SK-N-SH (cell line): ENCODE results near the gene LPP. TPM values are rescaled to one million over a fixed set of nuclear protein-coding genes. Genes with fewer than 3 reads are reported as not detected.

Source experiments
- CTCF ChIA-PET: fragments of 300-600, 350-600 bp; formaldehyde crosslinking; extraction: SDS; loops from one replicate; lab custom pipeline; 2021; lab: Yijun Ruan, JAX
- POLR2A ChIA-PET: fragments of 350-600 bp; sonication (Branson Sonifier 250); formaldehyde crosslinking; extraction: SDS; loops from one replicate; lab custom pipeline; 2020; ENCODE audit warnings: antibody characterized with exemption, inconsistent platforms; lab: Yijun Ruan, JAX
- DNase-seq: peaks from one replicate; pipeline ENCODE4 v3.0.0; 2012
- H2AFZ ChIP-seq: fragments of 200-600 bp; sonication (generic); 2 replicates; pipeline ENCODE4 v1.8.1; 2016; ENCODE audit warnings: antibody characterized with exemption, mild to moderate bottlenecking, low read depth
- H3F3A ChIP-seq: fragments of 200-600 bp; sonication (generic); replicated peaks from 2 replicates; pipeline ENCODE3; 2016; ENCODE audit warnings: antibody characterized with exemption, mild to moderate bottlenecking; ENCODE audit not compliant: insufficient read depth
- H3K27ac ChIP-seq, 2 experiments: fragments of 200-500 bp in 1 of 2; fragments of 200-600 bp in 1 of 2; sonication (Bioruptor generic) in 1 of 2; sonication (generic), shearing (Covaris generic) in 1 of 2; 2 replicates each; pipeline versions ENCODE4 v1.5.1 to v1.6.1; 2014 to 2016; ENCODE audit warnings: low read depth in 2 of 2, inconsistent platforms in 1 of 2, low read length in 1 of 2, mild to moderate bottlenecking in 1 of 2, mixed read lengths in 1 of 2
- H3K27me3 ChIP-seq: fragments of 200-600 bp; sonication (generic), shearing (Covaris generic); 2 replicates; pipeline ENCODE4 v1.6.1; 2016; ENCODE audit warnings: mixed run types; ENCODE audit not compliant: insufficient read depth
- H3K36me3 ChIP-seq, 2 experiments: fragments of 200-500 bp in 1 of 2; fragments of 200-600 bp in 1 of 2; sonication (Bioruptor generic) in 1 of 2; sonication (generic) in 1 of 2; replicated peaks in 1 of 2; 2 replicates each; pipeline versions ENCODE3 to v1.5.1; 2014 to 2016; ENCODE audit warnings: low read length in 1 of 2, mild to moderate bottlenecking in 1 of 2; ENCODE audit not compliant: insufficient read depth in 2 of 2, control insufficient read depth in 1 of 2
- H3K4me1 ChIP-seq, 2 experiments: fragments of 200-500 bp in 1 of 2; fragments of 200-600 bp in 1 of 2; sonication (Bioruptor generic) in 1 of 2; sonication (generic), shearing (Covaris generic) in 1 of 2; 2 replicates each; pipeline versions ENCODE4 v1.5.1 to v1.6.1; 2014 to 2016; ENCODE audit warnings: low read depth in 1 of 2, low read length in 1 of 2, mixed run types in 1 of 2; ENCODE audit not compliant: insufficient read depth in 2 of 2, control insufficient read depth in 1 of 2
- H3K4me2 ChIP-seq: fragments of 200-600 bp; sonication (generic), shearing (Covaris generic); 2 replicates; pipeline ENCODE4 v1.6.1; 2017; ENCODE audit warnings: mixed run types
- H3K4me3 ChIP-seq, 2 experiments: fragments of 200-500 bp in 1 of 2; fragments of 200-600 bp in 1 of 2; sonication (Bioruptor generic) in 1 of 2; sonication (generic), shearing (Covaris generic) in 1 of 2; 2 replicates each; pipeline versions ENCODE4 v1.5.1 to v1.8.1; 2014 to 2016; ENCODE audit warnings: low read depth in 2 of 2, inconsistent platforms in 1 of 2, low read length in 1 of 2, mild to moderate bottlenecking in 1 of 2, mixed read lengths in 1 of 2, moderate library complexity in 1 of 2
- H3K79me2 ChIP-seq: fragments of 200-600 bp; sonication (generic); 2 replicates; pipeline ENCODE4 v1.8.1; 2017; ENCODE audit warnings: mild to moderate bottlenecking; ENCODE audit not compliant: insufficient read depth
- H3K9ac ChIP-seq: fragments of 200-600 bp; sonication (generic); 2 replicates; pipeline ENCODE4 v1.6.1; 2017; ENCODE audit warnings: mixed run types
- H3K9me2 ChIP-seq: fragments of 200-600 bp; sonication (generic); 2 replicates; pipeline ENCODE4 v1.6.1; 2017; ENCODE audit warnings: mixed run types
- H3K9me3 ChIP-seq: fragments of 200-600 bp; sonication (generic); 2 replicates; pipeline ENCODE4 v1.6.1; 2017; ENCODE audit warnings: mixed run types, mild to moderate bottlenecking, moderate library complexity
- H4K20me1 ChIP-seq: fragments of 200-600 bp; sonication (generic); 2 replicates; pipeline ENCODE4 v1.6.1; 2017; ENCODE audit warnings: mild to moderate bottlenecking, mixed run types; ENCODE audit not compliant: insufficient read depth
- CHD2 ChIP-seq: fragments of 150-350 bp; IDR thresholded peaks from 2 replicates; pipeline ENCODE4 v1.6.1; 2018; ENCODE audit warnings: low read length; ENCODE audit not compliant: partially characterized antibody
- ELF1 ChIP-seq: IDR thresholded peaks from 2 replicates; pipeline ENCODE4 v1.4.0; 2012
- FOSL2 ChIP-seq: IDR thresholded peaks from 2 replicates; pipeline ENCODE4 v1.4.0; 2012; ENCODE audit warnings: low read depth, mild to moderate bottlenecking, moderate library complexity, borderline replicate concordance
- FOXJ3 ChIP-seq: sonication (generic); formaldehyde crosslinking; IDR thresholded peaks from 2 replicates; pipeline ENCODE4 v1.5.1; 2020; ENCODE audit warnings: mild to moderate bottlenecking, missing genetic modification reagents
- FOXM1 ChIP-seq: IDR thresholded peaks from 2 replicates; pipeline ENCODE4 v1.4.0; 2012; ENCODE audit warnings: low read depth, mild to moderate bottlenecking
- GATA2 ChIP-seq: sonication (generic); formaldehyde crosslinking; IDR thresholded peaks from 2 replicates; pipeline ENCODE4 v1.5.0; 2020; ENCODE audit warnings: mild to moderate bottlenecking, missing genetic modification reagents
- JUND ChIP-seq: IDR thresholded peaks from 2 replicates; pipeline ENCODE4 v1.4.0; 2012
- MXI1 ChIP-seq: IDR thresholded peaks from 2 replicates; pipeline ENCODE4 v1.6.1; 2012; ENCODE audit warnings: mild to moderate bottlenecking, low read depth, low read length, improper control_type of control experiment
- NFIC ChIP-seq: IDR thresholded peaks from 2 replicates; pipeline ENCODE4 v1.4.0; 2012; ENCODE audit warnings: borderline replicate concordance
- RAD21 ChIP-seq: IDR thresholded peaks from 2 replicates; pipeline ENCODE4 v1.6.1; 2012; ENCODE audit warnings: mild to moderate bottlenecking, low read length
- RCOR1 ChIP-seq: fragments of 150-350 bp; IDR thresholded peaks from 2 replicates; pipeline ENCODE4 v1.6.1; 2017; ENCODE audit warnings: antibody characterized with exemption, low read length
- RFX5 ChIP-seq: IDR thresholded peaks from 2 replicates; pipeline ENCODE4 v1.6.1; 2012; ENCODE audit warnings: mild to moderate bottlenecking, improper control_type of control experiment, low read length
- RXRA ChIP-seq: IDR thresholded peaks from 2 replicates; pipeline ENCODE4 v1.4.0; 2012; ENCODE audit warnings: low read depth, mild to moderate bottlenecking, borderline replicate concordance
- SIN3A ChIP-seq: IDR thresholded peaks from 2 replicates; pipeline ENCODE4 v1.6.1; 2012; ENCODE audit warnings: low read depth, mild to moderate bottlenecking, low read length, moderate library complexity, borderline replicate concordance
- YY1 ChIP-seq: IDR thresholded peaks from 2 replicates; pipeline ENCODE4 v1.4.0; 2012; ENCODE audit warnings: low read depth, mild to moderate bottlenecking
- WGBS: methylation state at CpG from one replicate; pipeline ENCODE4 v1.1.6; 2017; ENCODE audit warnings: low lambda C conversion rate; 5-methylcytosine and 5-hydroxymethylcytosine counted together
- polyA plus RNA-seq, 3 experiments: library from polyadenylated mRNA; depleted of rRNA; stranded (reverse); fragments of >200 nt; gene quantifications; 2 replicates each; pipeline ENCODE4 v1.2.3, GENCODE V29; 2012
- TF ChIP-seq, protein P1 (sequence below): fragments of 150-350 bp; IDR thresholded peaks from 2 replicates; pipeline ENCODE4 v1.6.1; 2017; ENCODE audit warnings: antibody characterized with exemption, low read length, low read depth, borderline replicate concordance
- TF ChIP-seq, protein P2 (sequence below): IDR thresholded peaks from 2 replicates; pipeline ENCODE4 v1.6.1; 2012; ENCODE audit warnings: mild to moderate bottlenecking, low read depth, low read length, moderate library complexity
- TF ChIP-seq, protein P3 (sequence below): IDR thresholded peaks from 2 replicates; pipeline ENCODE4 v1.4.0; 2012; ENCODE audit warnings: low read depth
- TF ChIP-seq, protein P4 (sequence below): fragments of 150-350 bp; IDR thresholded peaks from 2 replicates; pipeline ENCODE4 v1.6.1; 2016; ENCODE audit warnings: mild to moderate bottlenecking, low read depth, low read length
- TF ChIP-seq, protein P5 (sequence below): IDR thresholded peaks from 2 replicates; pipeline ENCODE4 v1.4.0; 2012; ENCODE audit warnings: low read depth, borderline replicate concordance

Gene LPP
- polyA plus RNA-seq, 1 of the 3 experiments (the other 2 are of a cell fraction): 6.6 TPM

DNA sequence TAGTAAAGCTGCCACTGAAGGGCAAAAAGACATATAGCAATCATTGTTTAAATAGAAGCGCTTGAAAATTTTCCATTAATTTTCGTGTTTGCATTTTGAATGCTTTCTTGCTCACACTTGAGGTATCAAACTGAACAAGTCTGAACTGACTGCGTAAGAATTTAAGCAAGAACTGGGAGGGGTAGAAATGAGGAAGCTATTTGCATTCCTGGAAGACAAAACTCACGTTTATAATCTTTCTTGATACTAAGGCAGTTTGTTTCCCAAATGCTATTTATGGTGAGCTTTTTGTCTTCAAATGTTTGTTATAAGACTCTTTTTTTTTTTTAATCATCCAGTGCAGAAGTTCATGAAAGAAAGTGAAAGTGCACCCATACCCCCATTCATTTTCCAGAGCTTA is 518.0 kb downstream of the LPP start:
- H3K4me1 ChIP-seq: peaks cover 0 to 7% of the 10 kb centered on the region in 2 experiments; a peak in 2 of 4 replicates
- no peak overlapping the region for H3K27ac ChIP-seq
- no peak overlapping the region for H3K9ac ChIP-seq
- H3K27me3 ChIP-seq: no peaks in the 10 kb centered on the region
- H3K9me3 ChIP-seq: no peaks in the 10 kb centered on the region
- peak overlapping the region; percentile 46 for H3K4me2 ChIP-seq
- no peak overlapping the region for H2AFZ ChIP-seq
- H4K20me1 ChIP-seq: no peaks in the 10 kb centered on the region
- WGBS: 55% methylated on average over 4 of the region's 4 CpGs
- H3K36me3 ChIP-seq: peaks cover 0 to 12% of the 10 kb centered on the region in 2 experiments
- no peaks in the 10 kb centered on the region for H3K9me2 ChIP-seq
- peaks cover 44% of the 10 kb centered on the region; the same call in 1 of the 2 replicates for H3K79me2 ChIP-seq
- ChIA-PET POLR2A (no interaction called here), CTCF (interaction anchor here (0.6 to 1.2 kb wide), 3 partner anchors 9 to 1355 kb away, joined by 3 read pairs; no protein-coding TSS in a partner anchor)
- H3F3A ChIP-seq: no peaks in the 10 kb centered on the region
- TF ChIP-seq, protein P1, sequence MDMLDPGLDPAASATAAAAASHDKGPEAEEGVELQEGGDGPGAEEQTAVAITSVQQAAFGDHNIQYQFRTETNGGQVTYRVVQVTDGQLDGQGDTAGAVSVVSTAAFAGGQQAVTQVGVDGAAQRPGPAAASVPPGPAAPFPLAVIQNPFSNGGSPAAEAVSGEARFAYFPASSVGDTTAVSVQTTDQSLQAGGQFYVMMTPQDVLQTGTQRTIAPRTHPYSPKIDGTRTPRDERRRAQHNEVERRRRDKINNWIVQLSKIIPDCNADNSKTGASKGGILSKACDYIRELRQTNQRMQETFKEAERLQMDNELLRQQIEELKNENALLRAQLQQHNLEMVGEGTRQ: no peak
- TF ChIP-seq YY1 (no peak), NFIC (no peak), RCOR1 (no peak), GATA2 (CRISPR knock-in tag) (no peak), MXI1 (no peak), FOSL2 (no peak), ELF1 (no peak), CHD2 (no peak), JUND (no peak), FOXM1 (no peak), RXRA (no peak), RFX5 (no peak), FOXJ3 (CRISPR knock-in tag) (no peak), SIN3A (no peak), RAD21 (no peak)
- TF ChIP-seq, protein P2, sequence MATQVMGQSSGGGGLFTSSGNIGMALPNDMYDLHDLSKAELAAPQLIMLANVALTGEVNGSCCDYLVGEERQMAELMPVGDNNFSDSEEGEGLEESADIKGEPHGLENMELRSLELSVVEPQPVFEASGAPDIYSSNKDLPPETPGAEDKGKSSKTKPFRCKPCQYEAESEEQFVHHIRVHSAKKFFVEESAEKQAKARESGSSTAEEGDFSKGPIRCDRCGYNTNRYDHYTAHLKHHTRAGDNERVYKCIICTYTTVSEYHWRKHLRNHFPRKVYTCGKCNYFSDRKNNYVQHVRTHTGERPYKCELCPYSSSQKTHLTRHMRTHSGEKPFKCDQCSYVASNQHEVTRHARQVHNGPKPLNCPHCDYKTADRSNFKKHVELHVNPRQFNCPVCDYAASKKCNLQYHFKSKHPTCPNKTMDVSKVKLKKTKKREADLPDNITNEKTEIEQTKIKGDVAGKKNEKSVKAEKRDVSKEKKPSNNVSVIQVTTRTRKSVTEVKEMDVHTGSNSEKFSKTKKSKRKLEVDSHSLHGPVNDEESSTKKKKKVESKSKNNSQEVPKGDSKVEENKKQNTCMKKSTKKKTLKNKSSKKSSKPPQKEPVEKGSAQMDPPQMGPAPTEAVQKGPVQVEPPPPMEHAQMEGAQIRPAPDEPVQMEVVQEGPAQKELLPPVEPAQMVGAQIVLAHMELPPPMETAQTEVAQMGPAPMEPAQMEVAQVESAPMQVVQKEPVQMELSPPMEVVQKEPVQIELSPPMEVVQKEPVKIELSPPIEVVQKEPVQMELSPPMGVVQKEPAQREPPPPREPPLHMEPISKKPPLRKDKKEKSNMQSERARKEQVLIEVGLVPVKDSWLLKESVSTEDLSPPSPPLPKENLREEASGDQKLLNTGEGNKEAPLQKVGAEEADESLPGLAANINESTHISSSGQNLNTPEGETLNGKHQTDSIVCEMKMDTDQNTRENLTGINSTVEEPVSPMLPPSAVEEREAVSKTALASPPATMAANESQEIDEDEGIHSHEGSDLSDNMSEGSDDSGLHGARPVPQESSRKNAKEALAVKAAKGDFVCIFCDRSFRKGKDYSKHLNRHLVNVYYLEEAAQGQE: no peak
- TF ChIP-seq, protein P3, sequence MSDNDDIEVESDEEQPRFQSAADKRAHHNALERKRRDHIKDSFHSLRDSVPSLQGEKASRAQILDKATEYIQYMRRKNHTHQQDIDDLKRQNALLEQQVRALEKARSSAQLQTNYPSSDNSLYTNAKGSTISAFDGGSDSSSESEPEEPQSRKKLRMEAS: no peak
- TF ChIP-seq, protein P4, sequence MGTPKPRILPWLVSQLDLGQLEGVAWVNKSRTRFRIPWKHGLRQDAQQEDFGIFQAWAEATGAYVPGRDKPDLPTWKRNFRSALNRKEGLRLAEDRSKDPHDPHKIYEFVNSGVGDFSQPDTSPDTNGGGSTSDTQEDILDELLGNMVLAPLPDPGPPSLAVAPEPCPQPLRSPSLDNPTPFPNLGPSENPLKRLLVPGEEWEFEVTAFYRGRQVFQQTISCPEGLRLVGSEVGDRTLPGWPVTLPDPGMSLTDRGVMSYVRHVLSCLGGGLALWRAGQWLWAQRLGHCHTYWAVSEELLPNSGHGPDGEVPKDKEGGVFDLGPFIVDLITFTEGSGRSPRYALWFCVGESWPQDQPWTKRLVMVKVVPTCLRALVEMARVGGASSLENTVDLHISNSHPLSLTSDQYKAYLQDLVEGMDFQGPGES: no peak
- TF ChIP-seq, protein P5, sequence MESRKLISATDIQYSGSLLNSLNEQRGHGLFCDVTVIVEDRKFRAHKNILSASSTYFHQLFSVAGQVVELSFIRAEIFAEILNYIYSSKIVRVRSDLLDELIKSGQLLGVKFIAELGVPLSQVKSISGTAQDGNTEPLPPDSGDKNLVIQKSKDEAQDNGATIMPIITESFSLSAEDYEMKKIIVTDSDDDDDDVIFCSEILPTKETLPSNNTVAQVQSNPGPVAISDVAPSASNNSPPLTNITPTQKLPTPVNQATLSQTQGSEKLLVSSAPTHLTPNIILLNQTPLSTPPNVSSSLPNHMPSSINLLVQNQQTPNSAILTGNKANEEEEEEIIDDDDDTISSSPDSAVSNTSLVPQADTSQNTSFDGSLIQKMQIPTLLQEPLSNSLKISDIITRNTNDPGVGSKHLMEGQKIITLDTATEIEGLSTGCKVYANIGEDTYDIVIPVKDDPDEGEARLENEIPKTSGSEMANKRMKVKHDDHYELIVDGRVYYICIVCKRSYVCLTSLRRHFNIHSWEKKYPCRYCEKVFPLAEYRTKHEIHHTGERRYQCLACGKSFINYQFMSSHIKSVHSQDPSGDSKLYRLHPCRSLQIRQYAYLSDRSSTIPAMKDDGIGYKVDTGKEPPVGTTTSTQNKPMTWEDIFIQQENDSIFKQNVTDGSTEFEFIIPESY: no peak
- no peak for DNase-seq
- peak overlapping the region in 1 of 2 experiments; percentile 18; a peak in 1 of 4 replicates for H3K4me3 ChIP-seq
